Stomach (tissue), 9 donors: Measurements from ENCODE around the gene GJA3. TPM values are rescaled to one million over a fixed set of nuclear protein-coding genes. Genes with fewer than 3 reads are reported as not detected.

ENCODE experiments used
- DNase-seq, 2 donors: peaks; one replicate each; pipeline versions ENCODE4 v3.0.0 to v3.0.0-alpha.2; 2013 to 2019
- H3K27ac ChIP-seq, 5 donors: fragments of 200-600 bp in 4 of 5; sonication (generic) in 4 of 5; one replicate each; pipeline ENCODE4 v1.5.1; 2013 to 2019; ENCODE audit warnings: mild to moderate bottlenecking in 1 of 5, moderate library complexity in 1 of 5
- H3K27me3 ChIP-seq, 3 donors: fragments of 200-600 bp; sonication (generic); one replicate each; pipeline ENCODE4 v1.5.1; 2017 to 2019; ENCODE audit warnings: mixed run types in 1 of 3
- H3K36me3 ChIP-seq, 4 donors: fragments of 200-600 bp; sonication (generic); 1 replicate in 3 of 4; 2 replicates in 1 of 4; pipeline ENCODE4 v1.5.1; 2016 to 2019
- H3K4me1 ChIP-seq, 4 donors: fragments of 200-600 bp; sonication (generic); one replicate each; pipeline ENCODE4 v1.5.1; 2016 to 2019
- H3K4me3 ChIP-seq, 4 donors: fragments of 200-600 bp; sonication (generic) in 3 of 4; one replicate each; pipeline ENCODE4 v1.5.1; 2016 to 2019; ENCODE audit warnings: mild to moderate bottlenecking in 1 of 4
- H3K9me3 ChIP-seq, 4 donors: fragments of 200-600 bp; sonication (generic); one replicate each; pipeline ENCODE4 v1.5.1; 2016 to 2019
- CTCF ChIP-seq, 7 experiments: fragments of 450-650 bp in 4 of 7; fragments of 200-600 bp in 3 of 7; sonication (generic) in 3 of 7; IDR thresholded peaks; one replicate each; pipeline ENCODE4 v1.5.1; 2016 to 2019; ENCODE audit warnings: antibody characterized with exemption in 7 of 7, control low read depth in 2 of 7, mild to moderate bottlenecking in 1 of 7
- EP300 ChIP-seq: sonication (generic); formaldehyde crosslinking; IDR thresholded peaks from one replicate; pipeline ENCODE4 v1.6.1; 2017; ENCODE audit warnings: antibody characterized with exemption
- POLR2A ChIP-seq, 4 donors: fragments of 450-650 bp; IDR thresholded peaks; one replicate each; pipeline ENCODE4 v1.6.1; 2016; ENCODE audit warnings: antibody characterized with exemption in 4 of 4, control low read depth in 2 of 4, mild to moderate bottlenecking in 1 of 4, moderate library complexity in 1 of 4
- POLR2AphosphoS5 ChIP-seq, 3 donors: sonication (generic); formaldehyde crosslinking; IDR thresholded peaks; one replicate each; pipeline ENCODE4 v1.6.1; 2016; ENCODE audit warnings: antibody characterized with exemption in 3 of 3
- WGBS, 5 donors: extraction: QIAGEN DNeasy Blood & Tissue Kit in 3 of 5; methylation state at CpG; one replicate each; pipeline versions ENCODE4 v1.1.5 to v1.1.7; 2013 to 2018; 5-methylcytosine and 5-hydroxymethylcytosine counted together
- intact Hi-C: fragments of 100-400 bp; cut with DNase I; formaldehyde crosslinking; loops from one replicate; pipeline ENCODE4 v1.15.1; 2023; ENCODE audit warnings: low total_unique reads
- polyA plus RNA-seq, 3 donors: library from polyadenylated mRNA; stranded (reverse); fragments of 200-250 nt; gene quantifications; one replicate each; pipeline ENCODE4 v1.2.3, GENCODE V29; 2013
- total RNA-seq, 5 donors: library from RNA; depleted of rRNA; stranded (reverse); fragments of >200 nt; gene quantifications; one replicate each; pipeline versions ENCODE4 v1.1.0 to v1.2.3, GENCODE V29; 2014 to 2016
- donor health status: healthy with polysubstance abuse.
- donor health status: Bipolar disorder and iron deficiency.
- donor health status: healthy.

The GJA3 gene
- total and polyA plus RNA-seq, 8 donors: 0.13 to 0.14 TPM; not detected in 6

GRCh38 chr13:20193162-20193906, 32.5 kb upstream of the GJA3 start:
- H3K27ac ChIP-seq: no peak overlapping the region
- peaks cover 18 to 31% (median 28%) of the 10 kb centered on the region in 4 donors for H3K4me1 ChIP-seq
- H3K36me3 ChIP-seq: peaks cover 0 to 4% (median 0%) of the 10 kb centered on the region in 4 donors
- H3K4me3 ChIP-seq: peak overlapping the region; percentile 52 to 80 (median 68)
- intact Hi-C loops: no loop called here
- WGBS, 5 donors: 1 to 2% (median 1%) methylated on average over 30 to 53 of the region's 53 CpGs
- TF ChIP-seq POLR2AphosphoS5 (IDR thresholded peaks at IDR 0.05) (no peak), POLR2A (IDR thresholded peaks at IDR 0.05) (no peak), CTCF (IDR thresholded peaks at IDR 0.05) (no peak), EP300 (no peak)
- H3K9me3 ChIP-seq: no peaks in the 10 kb centered on the region
- peak in 1 of 2 donors; percentile 39 for DNase-seq
- H3K27me3 ChIP-seq: peaks cover 13 to 66% (median 46%) of the 10 kb centered on the region in 3 donors

- peak within 1 kb of the TSS in 1 of 5 donors; percentile 5 for H3K27ac ChIP-seq
- H3K4me1 ChIP-seq: peaks cover 18 to 31% (median 28%) of the 10 kb centered on the region in 4 donors
- H3K4me3 ChIP-seq: peak within 1 kb of the TSS; percentile 52 to 80 (median 68)
- H3K9me3 ChIP-seq: no peaks in the 10 kb centered on the region
- TF ChIP-seq EP300: no peak
- TF ChIP-seq POLR2AphosphoS5 (IDR thresholded peaks at IDR 0.05): no peak
- no peak for TF ChIP-seq CTCF (IDR thresholded peaks at IDR 0.05)
- TF ChIP-seq POLR2A (IDR thresholded peaks at IDR 0.05): no peak
- H3K27me3 ChIP-seq: peaks cover 13 to 66% (median 46%) of the 10 kb centered on the region in 3 donors
- WGBS, 5 donors: 0 to 1% (median 1%) methylated on average over 23 to 39 of the region's 39 CpGs; no CpG with 5 or more reads in 2 of the 5 donors
- H3K36me3 ChIP-seq: peaks cover 0 to 4% (median 0%) of the 10 kb centered on the region in 4 donors
- intact Hi-C loops: no loop called here
- DNase-seq: peak; percentile 48 to 64
These were observed 31.9 kb upstream of the GJA3 start, which contains the start of gene GJB2 for GRCh38 chr13:20192836-20193161. Gene GJB2, minus strand, starts transcription at chr13:20192938. Its CDS starts 3,357 bp downstream, at chr13:20189581.

GRCh38 chr13:20192158-20192835, 31.4 kb upstream of the GJA3 start:
- no peak for TF ChIP-seq POLR2AphosphoS5 (IDR thresholded peaks at IDR 0.05)
- no peak for TF ChIP-seq POLR2A (IDR thresholded peaks at IDR 0.05)
- no peak for TF ChIP-seq CTCF (IDR thresholded peaks at IDR 0.05)
- no peak for TF ChIP-seq EP300
- peak overlapping the region in 1 of 5 donors; percentile 5 for H3K27ac ChIP-seq

More at GRCh38 chr13:20192158-20192835, 31.4 kb upstream of the GJA3 start:
- peak in 1 of 2 donors; percentile 63 for DNase-seq
- 0 to 2% (median 1%) methylated on average over 15 to 73 of the region's 73 CpGs for WGBS, 5 donors
- H3K4me1 ChIP-seq: peaks cover 18 to 31% (median 28%) of the 10 kb centered on the region in 4 donors
- intact Hi-C loops: no loop called here
- peaks cover 0 to 4% (median 0%) of the 10 kb centered on the region in 4 donors for H3K36me3 ChIP-seq
- H3K4me3 ChIP-seq: peak overlapping the region; percentile 52 to 80 (median 68)
- H3K9me3 ChIP-seq: no peaks in the 10 kb centered on the region
- peaks cover 13 to 66% (median 46%) of the 10 kb centered on the region in 3 donors for H3K27me3 ChIP-seq
